Naive thymus-derived CD4-positive, alpha-beta T cell (primary cell): ENCODE data around the gene CNTNAP4. TPM values are rescaled to one million over a fixed set of nuclear protein-coding genes. Genes with fewer than 3 reads are reported as not detected.

Experiments used
- ATAC-seq: fragments of 150-1000 bp; cut with Tn5 transposase; 2 replicates; pipeline ENCODE4 v1.10.0; 2021; ENCODE audit warnings: mild to moderate bottlenecking, moderate library complexity
- CTCF ChIA-PET: fragments of 350-600 bp; sonication (Branson Sonifier 250); formaldehyde crosslinking; loops from one replicate; lab custom pipeline; 2021; ENCODE audit warnings: antibody characterized with exemption; lab: Charles Lee
- POLR2A ChIA-PET: fragments of 350-600 bp; sonication (Branson Sonifier 250); formaldehyde crosslinking; loops from one replicate; lab custom pipeline; 2021; ENCODE audit warnings: antibody characterized with exemption, inconsistent platforms; lab: Charles Lee
- DNase-seq, 9 donors: peaks; one replicate each; pipeline versions ENCODE4 v3.0.0 to v3.0.0-alpha.2; 2020 to 2022; ENCODE audit warnings: mixed read lengths in 1 of 9
- H3K27ac ChIP-seq: one replicate; pipeline ENCODE4 v1.7.0; 2013; ENCODE audit warnings: mild to moderate bottlenecking, low read depth, low read length, moderate library complexity
- H3K27me3 ChIP-seq, 2 donors: one replicate each; pipeline ENCODE4 v1.7.0; 2013; ENCODE audit warnings: low read length in 2 of 2, mild to moderate bottlenecking in 2 of 2, moderate library complexity in 2 of 2; ENCODE audit not compliant: control insufficient read depth in 2 of 2, insufficient read depth in 2 of 2
- H3K36me3 ChIP-seq, 3 experiments: 1 replicate in 2 of 3; 2 replicates in 1 of 3; pipeline ENCODE4 v1.7.0; 2013; ENCODE audit warnings: low read length in 3 of 3, mild to moderate bottlenecking in 3 of 3, moderate library complexity in 1 of 3; ENCODE audit not compliant: insufficient read depth in 3 of 3, control insufficient read depth in 2 of 3
- H3K4me1 ChIP-seq, 2 donors: one replicate each; pipeline ENCODE4 v1.7.0; 2013; ENCODE audit warnings: low read length in 2 of 2, mild to moderate bottlenecking in 2 of 2, moderate library complexity in 1 of 2; ENCODE audit not compliant: control insufficient read depth in 2 of 2, insufficient read depth in 2 of 2
- H3K4me3 ChIP-seq: 2 replicates; pipeline ENCODE4 v1.7.0; 2013; ENCODE audit warnings: mild to moderate bottlenecking, low read length
- H3K9me3 ChIP-seq, 3 experiments: 1 replicate in 2 of 3; 2 replicates in 1 of 3; pipeline ENCODE4 v1.7.0; 2013; ENCODE audit warnings: low read length in 3 of 3; ENCODE audit not compliant: control insufficient read depth in 2 of 3
- H3K27ac Mint-ChIP-seq, 9 donors: one replicate each; pipeline ENCODE4 v1.8.0; 2020 to 2022; ENCODE audit warnings: mixed read lengths in 9 of 9, mild to moderate bottlenecking in 8 of 9, moderate library complexity in 5 of 9, inconsistent platforms in 2 of 9
- H3K27me3 Mint-ChIP-seq, 5 donors: one replicate each; pipeline ENCODE4 v1.8.0; 2021 to 2022; ENCODE audit warnings: mixed read lengths in 5 of 5, mild to moderate bottlenecking in 1 of 5
- H3K36me3 Mint-ChIP-seq, 5 donors: one replicate each; pipeline ENCODE4 v1.8.0; 2020 to 2022; ENCODE audit warnings: mixed read lengths in 5 of 5, mild to moderate bottlenecking in 3 of 5, inconsistent platforms in 1 of 5
- H3K4me1 Mint-ChIP-seq, 7 donors: one replicate each; pipeline ENCODE4 v1.8.0; 2020 to 2022; ENCODE audit warnings: mixed read lengths in 7 of 7, mild to moderate bottlenecking in 3 of 7, inconsistent platforms in 1 of 7
- H3K4me3 Mint-ChIP-seq, 10 donors: one replicate each; pipeline ENCODE4 v1.8.0; 2020 to 2022; ENCODE audit warnings: mild to moderate bottlenecking in 10 of 10, mixed read lengths in 10 of 10, moderate library complexity in 6 of 10, inconsistent platforms in 2 of 10
- H3K9me3 Mint-ChIP-seq, 11 donors: one replicate each; pipeline ENCODE4 v1.8.0; 2020 to 2022; ENCODE audit warnings: mixed read lengths in 11 of 11, mild to moderate bottlenecking in 4 of 11, inconsistent platforms in 1 of 11, moderate library complexity in 1 of 11
- intact Hi-C, 2 donors: fragments of 100-400 bp; cut with micrococcal nuclease; formaldehyde crosslinking; loops; one replicate each; pipeline ENCODE4 v1.15.1; 2023
- polyA plus RNA-seq, 2 donors: library from polyadenylated mRNA; unstranded; fragments of 300-500 nt; fragmentation: Illumina TruSeq; gene quantifications; one replicate each; pipeline ENCODE4 v1.2.3, GENCODE V29; 2021
- total RNA-seq, 6 experiments: library from RNA in 5 of 6; stranded (reverse) in 5 of 6; gene quantifications; 1 replicate in 5 of 6; 2 replicates in 1 of 6; pipeline ENCODE4 v1.2.3 and lab custom pipeline; 2021 to 2026

Gene CNTNAP4
- total and polyA plus RNA-seq, 7 experiments from 2014 or later: not detected

GRCh38 chr16:76386784-76387183 is 109.6 kb downstream of the CNTNAP4 start:
- Mint-ChIP-seq H3K27ac (no peak overlapping the region), H3K9me3 (peaks cover 0 to 5% (median 0%) of the 10 kb centered on the region in 11 donors), H3K27me3 (no peaks in the 10 kb centered on the region), H3K4me3 (no peak overlapping the region), H3K4me1 (no peaks in the 10 kb centered on the region), H3K36me3 (no peaks in the 10 kb centered on the region)
- ChIA-PET CTCF (no interaction called here), POLR2A (no interaction called here)
- Histone ChIP-seq H3K4me1 (no peaks in the 10 kb centered on the region), H3K27ac (no peak overlapping the region), H3K9me3 (no peaks in the 10 kb centered on the region), H3K4me3 (no peak overlapping the region), H3K27me3 (no peaks in the 10 kb centered on the region), H3K36me3 (no peaks in the 10 kb centered on the region)
- ATAC-seq: no peak
- intact Hi-C loops: loop anchor here in 1 of 2 donors (10.0 kb wide), 1 partner anchor 242 kb away; no protein-coding TSS in a partner anchor
- no peak for DNase-seq

GRCh38 chr16:76387994-76388393 is 110.8 kb downstream of the CNTNAP4 start:
- Histone ChIP-seq H3K9me3 (no peaks in the 10 kb centered on the region), H3K27me3 (no peaks in the 10 kb centered on the region), H3K36me3 (no peaks in the 10 kb centered on the region), H3K4me1 (no peaks in the 10 kb centered on the region), H3K4me3 (no peak overlapping the region), H3K27ac (no peak overlapping the region)
- ChIA-PET POLR2A (no interaction called here), CTCF (no interaction called here)
- no peaks in the 10 kb centered on the region for H3K36me3 Mint-ChIP-seq
- H3K4me3 Mint-ChIP-seq: no peak overlapping the region
- no peaks in the 10 kb centered on the region for H3K4me1 Mint-ChIP-seq
- no peaks in the 10 kb centered on the region for H3K27me3 Mint-ChIP-seq
- H3K9me3 Mint-ChIP-seq: peaks cover 0 to 5% (median 0%) of the 10 kb centered on the region in 11 donors
- intact Hi-C loops: loop anchor here in 1 of 2 donors (10.0 kb wide), 1 partner anchor 243 kb away; no protein-coding TSS in a partner anchor
- ATAC-seq (no peak), DNase-seq (no peak)
- no peak overlapping the region for H3K27ac Mint-ChIP-seq

GRCh38 chr16:76389126-76389525 is 111.9 kb downstream of the CNTNAP4 start:
- CTCF ChIA-PET: no interaction called here

GRCh38 chr16:76390476-76390875 is 113.3 kb downstream of the CNTNAP4 start:
- Mint-ChIP-seq H3K4me1 (no peaks in the 10 kb centered on the region), H3K9me3 (peaks cover 0 to 5% (median 0%) of the 10 kb centered on the region in 11 donors), H3K36me3 (no peaks in the 10 kb centered on the region), H3K4me3 (no peak overlapping the region), H3K27me3 (no peaks in the 10 kb centered on the region), H3K27ac (no peak overlapping the region)
- H3K27ac ChIP-seq: no peak overlapping the region
- no peaks in the 10 kb centered on the region for H3K4me1 ChIP-seq
- H3K27me3 ChIP-seq: no peaks in the 10 kb centered on the region
- intact Hi-C loops: no loop called here
- ATAC-seq (no peak), DNase-seq (no peak)
- POLR2A ChIA-PET: no interaction called here
- CTCF ChIA-PET: no interaction called here
- H3K4me3 ChIP-seq: no peak overlapping the region
- H3K36me3 ChIP-seq: no peaks in the 10 kb centered on the region
- H3K9me3 ChIP-seq: no peaks in the 10 kb centered on the region

More at GRCh38 chr16:76389126-76389525, 111.9 kb downstream of the CNTNAP4 start:
- H3K36me3 Mint-ChIP-seq: no peaks in the 10 kb centered on the region
- no peaks in the 10 kb centered on the region for H3K36me3 ChIP-seq
- intact Hi-C loops: loop anchor here in 1 of 2 donors (10.0 kb wide), 1 partner anchor 244 kb away; no protein-coding TSS in a partner anchor
- no peak for DNase-seq
- peaks cover 0 to 5% (median 0%) of the 10 kb centered on the region in 11 donors for H3K9me3 Mint-ChIP-seq
- no peaks in the 10 kb centered on the region for H3K27me3 ChIP-seq
- no peak overlapping the region for H3K27ac ChIP-seq
- no peaks in the 10 kb centered on the region for H3K4me1 Mint-ChIP-seq
- POLR2A ChIA-PET: no interaction called here
- no peak overlapping the region for H3K4me3 Mint-ChIP-seq
- H3K4me1 ChIP-seq: no peaks in the 10 kb centered on the region
- no peak overlapping the region for H3K27ac Mint-ChIP-seq
- H3K9me3 ChIP-seq: no peaks in the 10 kb centered on the region
- H3K4me3 ChIP-seq: no peak overlapping the region
- ATAC-seq: no peak
- H3K27me3 Mint-ChIP-seq: no peaks in the 10 kb centered on the region

- H3K27me3 ChIP-seq: no peaks in the 10 kb centered on the region
- H3K4me3 Mint-ChIP-seq: no peak overlapping the region
- H3K27ac ChIP-seq: no peak overlapping the region
- ChIA-PET CTCF (no interaction called here), POLR2A (no interaction called here)
- no peaks in the 10 kb centered on the region for H3K9me3 ChIP-seq
- ATAC-seq: no peak
- H3K4me3 ChIP-seq: no peak overlapping the region
- no peak overlapping the region for H3K27ac Mint-ChIP-seq
- intact Hi-C loops: no loop called here
- no peaks in the 10 kb centered on the region for H3K4me1 ChIP-seq
- no peaks in the 10 kb centered on the region for H3K27me3 Mint-ChIP-seq
- no peaks in the 10 kb centered on the region for H3K36me3 ChIP-seq
- no peaks in the 10 kb centered on the region for H3K36me3 Mint-ChIP-seq
- DNase-seq: no peak
- H3K4me1 Mint-ChIP-seq: no peaks in the 10 kb centered on the region
- peaks cover 0 to 10% (median 2%) of the 10 kb centered on the region in 11 donors for H3K9me3 Mint-ChIP-seq
Measured at GRCh38 chr16:76396977-76397376, 119.8 kb downstream of the CNTNAP4 start.

- intact Hi-C loops: no loop called here
- Mint-ChIP-seq H3K27me3 (no peaks in the 10 kb centered on the region), H3K36me3 (no peaks in the 10 kb centered on the region), H3K27ac (no peak overlapping the region), H3K4me3 (no peak overlapping the region), H3K9me3 (peaks cover 0 to 8% (median 3%) of the 10 kb centered on the region in 11 donors), H3K4me1 (no peaks in the 10 kb centered on the region)
- no peaks in the 10 kb centered on the region for H3K36me3 ChIP-seq
- ChIA-PET CTCF (no interaction called here), POLR2A (no interaction called here)
- H3K9me3 ChIP-seq: no peaks in the 10 kb centered on the region
- DNase-seq: no peak
- no peak overlapping the region for H3K4me3 ChIP-seq
- H3K27me3 ChIP-seq: no peaks in the 10 kb centered on the region
- no peak overlapping the region for H3K27ac ChIP-seq
- H3K4me1 ChIP-seq: no peaks in the 10 kb centered on the region
- no peak for ATAC-seq
Measured at GRCh38 chr16:76409706-76410105, 132.5 kb downstream of the CNTNAP4 start.

GRCh38 chr16:76421571-76421970 is 144.4 kb downstream of the CNTNAP4 start:
- CTCF ChIA-PET: no interaction called here
- no peaks in the 10 kb centered on the region for H3K36me3 ChIP-seq
- no peaks in the 10 kb centered on the region for H3K4me1 ChIP-seq
- H3K36me3 Mint-ChIP-seq: no peaks in the 10 kb centered on the region
- no peak for ATAC-seq
- H3K9me3 ChIP-seq: no peaks in the 10 kb centered on the region
- no peaks in the 10 kb centered on the region for H3K27me3 Mint-ChIP-seq
- H3K4me3 ChIP-seq: no peak overlapping the region
- POLR2A ChIA-PET: no interaction called here
- no peak overlapping the region for H3K27ac Mint-ChIP-seq
- no peaks in the 10 kb centered on the region for H3K27me3 ChIP-seq
- intact Hi-C loops: no loop called here
- no peaks in the 10 kb centered on the region for H3K4me1 Mint-ChIP-seq
- H3K4me3 Mint-ChIP-seq: no peak overlapping the region
- H3K9me3 Mint-ChIP-seq: peaks cover 0 to 7% (median 2%) of the 10 kb centered on the region in 11 donors
- no peak for DNase-seq
- H3K27ac ChIP-seq: no peak overlapping the region
